ENCODE data around the gene ZIC3. TPM values are rescaled to one million over a fixed set of nuclear protein-coding genes. Genes with fewer than 3 reads are reported as not detected.
A peak's percentile ranks its signal among the peaks of the same experiment; 100 is the strongest.

The ZIC3 gene
- under 1 TPM in 1 of 6 donors, not detected in 5; 0.22 TPM for total RNA-seq
- polyA plus RNA-seq = under 1 TPM in 1 of 2 donors, not detected in 1; 0.02 TPM

DNA sequence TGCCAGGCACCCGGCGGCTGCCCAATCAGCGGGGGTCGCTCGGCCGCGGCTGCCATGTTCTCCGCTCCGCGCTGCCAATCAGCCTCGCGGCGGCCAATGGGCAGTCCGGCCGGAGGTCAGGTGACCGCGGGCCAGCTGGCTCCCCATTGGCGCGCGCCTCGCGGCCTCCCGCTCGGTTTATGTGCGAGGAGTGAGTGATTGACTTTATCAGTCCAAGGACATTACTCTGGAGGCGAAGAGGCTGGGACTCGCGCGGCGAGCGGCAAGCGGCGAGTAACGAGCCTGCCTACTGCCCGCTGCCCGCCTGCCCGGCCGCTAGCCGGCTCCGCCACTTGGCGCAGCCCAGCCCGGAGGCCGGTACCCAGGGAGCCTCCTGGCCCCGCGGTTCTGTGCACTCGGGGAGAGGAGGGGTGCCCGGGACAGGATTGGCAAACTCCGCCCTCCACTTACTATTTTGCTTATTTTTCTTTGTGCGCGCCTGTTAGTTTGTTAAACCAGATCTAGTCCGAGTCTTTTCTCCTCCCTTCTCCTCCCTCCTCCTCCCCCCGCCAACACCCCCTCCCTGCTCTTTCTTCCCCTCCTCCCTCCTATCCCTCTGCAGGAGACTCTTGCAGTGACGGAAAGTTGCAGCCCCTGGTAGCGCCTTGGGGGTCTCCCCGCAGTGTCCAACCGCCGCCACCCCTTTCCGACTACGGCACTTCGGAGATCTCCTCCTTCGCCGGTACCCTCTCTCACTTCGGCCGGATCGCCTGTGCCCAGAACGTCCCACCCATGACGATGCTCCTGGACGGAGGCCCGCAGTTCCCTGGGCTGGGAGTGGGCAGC is at the start of gene ZIC3:
ZIC3 (plus strand) TSS at position 207 of the 825 bp plus-strand sequence; CDS start at position 772, 565 bp downstream.
- peak; percentile 92 to 96 (median 93) for ATAC-seq
- H3K36me3 ChIP-seq = no peaks in the 10 kb centered on the region
- DNase-seq = peak; percentile 53 to 87 (median 72)

DNA sequence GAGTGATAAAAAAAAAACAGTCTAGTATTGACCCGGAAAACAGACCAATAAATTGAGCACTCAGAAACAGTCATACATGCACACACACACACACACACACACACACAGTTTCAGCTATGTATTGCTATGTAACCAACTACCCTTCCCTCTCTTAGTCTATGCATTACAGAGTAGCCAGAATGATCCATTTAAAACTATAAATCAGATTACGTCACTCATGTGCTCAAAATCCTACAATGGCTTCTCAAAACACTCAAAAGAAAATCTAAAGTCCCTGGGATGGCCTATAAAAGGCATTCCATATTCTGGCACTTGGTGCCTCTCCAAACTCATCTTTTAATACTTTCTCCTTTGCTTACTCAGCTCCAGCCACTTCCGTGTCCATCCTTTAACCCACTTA is 46.5 kb upstream of the ZIC3 start:
- TF ChIP-seq, protein P1, sequence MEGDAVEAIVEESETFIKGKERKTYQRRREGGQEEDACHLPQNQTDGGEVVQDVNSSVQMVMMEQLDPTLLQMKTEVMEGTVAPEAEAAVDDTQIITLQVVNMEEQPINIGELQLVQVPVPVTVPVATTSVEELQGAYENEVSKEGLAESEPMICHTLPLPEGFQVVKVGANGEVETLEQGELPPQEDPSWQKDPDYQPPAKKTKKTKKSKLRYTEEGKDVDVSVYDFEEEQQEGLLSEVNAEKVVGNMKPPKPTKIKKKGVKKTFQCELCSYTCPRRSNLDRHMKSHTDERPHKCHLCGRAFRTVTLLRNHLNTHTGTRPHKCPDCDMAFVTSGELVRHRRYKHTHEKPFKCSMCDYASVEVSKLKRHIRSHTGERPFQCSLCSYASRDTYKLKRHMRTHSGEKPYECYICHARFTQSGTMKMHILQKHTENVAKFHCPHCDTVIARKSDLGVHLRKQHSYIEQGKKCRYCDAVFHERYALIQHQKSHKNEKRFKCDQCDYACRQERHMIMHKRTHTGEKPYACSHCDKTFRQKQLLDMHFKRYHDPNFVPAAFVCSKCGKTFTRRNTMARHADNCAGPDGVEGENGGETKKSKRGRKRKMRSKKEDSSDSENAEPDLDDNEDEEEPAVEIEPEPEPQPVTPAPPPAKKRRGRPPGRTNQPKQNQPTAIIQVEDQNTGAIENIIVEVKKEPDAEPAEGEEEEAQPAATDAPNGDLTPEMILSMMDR (IDR thresholded peaks at IDR 0.05) = no peak
- H3K4me3 ChIP-seq = no peak overlapping the region
- 60 to 66% methylated on average over 3 of the region's 3 CpGs for WGBS, 2 donors
- no peaks in the 10 kb centered on the region for H3K27me3 ChIP-seq
- H3K9me3 ChIP-seq = no peaks in the 10 kb centered on the region
- DNase-seq (no peak), ATAC-seq (no peak), FAIRE-seq (no peak)
- no peaks in the 10 kb centered on the region for H3K36me3 ChIP-seq
- no peaks in the 10 kb centered on the region for H3K4me1 ChIP-seq
- intact Hi-C loops (cut with DNase I) = no loop called here
- H3K27ac ChIP-seq = no peak overlapping the region

More for the DNA sequence above, at the start of gene ZIC3:
- Histone ChIP-seq H3K4me3 (peak within 1 kb of the TSS; percentile 12 to 65 (median 46)), H3K27ac (no peak within 1 kb of the TSS), H3K4me1 (no peaks in the 10 kb centered on the region), H3K9me3 (no peaks in the 10 kb centered on the region), H3K27me3 (peaks cover 3 to 49% (median 16%) of the 10 kb centered on the region in 4 donors)
- 1 to 27% methylated on average over 67 to 69 of the region's 69 CpGs for WGBS, 2 donors
- FAIRE-seq = no peak
- TF ChIP-seq, protein P1 (IDR thresholded peaks at IDR 0.05) = no peak
- intact Hi-C loops (cut with DNase I) = no loop called here

DNA sequence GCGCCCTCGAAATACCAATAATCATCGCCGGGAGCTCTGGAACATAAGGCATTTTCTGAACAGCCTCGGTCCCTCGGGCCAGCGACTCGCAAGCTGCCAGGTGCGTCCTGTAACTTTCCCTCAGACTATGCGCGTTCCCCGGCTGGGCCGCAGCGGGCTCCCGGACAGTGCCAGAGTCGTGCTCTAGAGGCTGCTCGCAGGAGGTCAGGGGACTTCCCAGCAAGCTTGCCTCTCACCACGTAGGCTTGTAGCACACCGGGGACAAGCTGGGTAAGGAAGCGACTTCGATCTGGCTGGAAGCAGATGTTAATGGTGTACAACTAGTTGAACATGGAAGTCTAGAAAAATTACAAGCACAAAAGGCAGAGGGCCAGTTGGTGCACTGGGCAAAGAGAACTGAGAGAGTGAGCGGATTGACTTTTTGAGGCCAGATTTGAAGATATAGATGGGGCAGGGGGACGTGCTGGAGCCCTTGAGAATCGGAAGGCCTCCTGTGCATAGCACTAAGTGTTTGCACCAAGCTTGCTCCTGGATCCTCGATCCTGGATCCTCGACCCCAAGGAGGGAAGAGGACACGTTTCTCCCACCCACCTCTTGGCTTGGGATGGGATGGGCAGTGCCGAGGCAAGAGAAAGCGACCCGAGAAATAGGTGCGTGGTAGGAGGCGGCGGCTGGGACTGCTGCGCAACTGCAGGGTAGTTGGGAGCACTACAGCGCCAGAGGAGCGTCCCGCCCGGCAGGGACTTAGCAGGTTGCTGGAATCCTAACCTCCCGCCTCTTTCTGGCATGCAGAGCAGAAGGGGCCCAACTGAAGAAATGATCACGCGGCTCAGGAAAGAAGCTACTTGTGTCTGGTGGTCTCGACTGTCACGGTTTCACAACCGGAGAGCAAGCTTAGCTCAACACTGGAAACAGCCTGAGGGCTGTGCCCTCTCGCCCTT is 19.9 kb upstream of the ZIC3 start:
- no peaks in the 10 kb centered on the region for H3K9me3 ChIP-seq
- H3K27ac ChIP-seq = no peak overlapping the region
- H3K27me3 ChIP-seq = peaks cover 0 to 41% (median 22%) of the 10 kb centered on the region in 4 donors
- ATAC-seq (no peak), DNase-seq (no peak), FAIRE-seq (no peak)
- 7 to 24% methylated on average over 45 of the region's 45 CpGs for WGBS, 2 donors
- H3K4me3 ChIP-seq = no peak overlapping the region
- no peaks in the 10 kb centered on the region for H3K36me3 ChIP-seq
- intact Hi-C loops (cut with DNase I) = no loop called here
- peaks cover 0 to 3% (median 0%) of the 10 kb centered on the region in 3 donors for H3K4me1 ChIP-seq
- TF ChIP-seq, protein P1 (IDR thresholded peaks at IDR 0.05) = no peak

DNA sequence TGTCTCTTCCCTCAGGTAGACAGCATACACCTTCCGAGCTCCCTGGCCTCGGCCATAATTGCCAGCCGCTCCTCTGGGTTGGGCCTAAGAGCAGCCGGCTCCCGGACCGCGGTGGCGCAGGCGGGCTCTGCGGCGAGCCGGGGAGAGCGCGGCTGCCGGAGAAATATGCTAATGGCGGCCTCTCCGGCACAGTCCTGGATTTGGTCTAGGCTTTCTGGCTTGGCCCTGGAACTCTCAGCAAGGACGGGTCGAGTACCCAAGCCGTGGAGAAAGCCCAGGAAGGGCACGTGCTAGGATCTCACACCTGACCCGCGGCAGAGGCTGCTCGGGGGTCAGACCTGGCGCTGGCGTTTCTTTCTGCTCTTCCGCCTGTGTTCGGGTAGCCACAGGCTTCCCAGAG is 18.6 kb upstream of the ZIC3 start:
- Histone ChIP-seq H3K4me3 (peak overlapping the region in 1 of 4 donors; percentile 7), H3K27ac (no peak overlapping the region), H3K4me1 (peaks cover 0 to 3% (median 0%) of the 10 kb centered on the region in 3 donors), H3K9me3 (no peaks in the 10 kb centered on the region), H3K36me3 (no peaks in the 10 kb centered on the region), H3K27me3 (peaks cover 0 to 45% (median 22%) of the 10 kb centered on the region in 4 donors)
- intact Hi-C loops (cut with DNase I) = no loop called here
- 3 to 20% methylated on average over 28 of the region's 28 CpGs for WGBS, 2 donors
- TF ChIP-seq, protein P1 (IDR thresholded peaks at IDR 0.05) = no peak
- DNase-seq (peak in 1 of 6 donors; percentile 55), FAIRE-seq (no peak), ATAC-seq (peak in 3 of 4 donors; percentile 46 to 74 (median 49))
